DND-41 (cell line): Measurements from ENCODE around the gene ENO3.

Source experiments
- EZH2 ChIP-seq: IDR thresholded peaks from 3 replicates; pipeline ENCODE4 v1.6.1; 2012; ENCODE audit warnings: borderline replicate concordance, low read depth, mild to moderate bottlenecking, moderate library complexity, low read length, inconsistent platforms; ENCODE audit not compliant: severe bottlenecking
- TF ChIP-seq, protein P1 (sequence below): IDR thresholded peaks from 2 replicates; pipeline ENCODE4 v1.5.1; 2012; ENCODE audit warnings: borderline replicate concordance, low read length, moderate library complexity, mild to moderate bottlenecking; ENCODE audit not compliant: poor library complexity, severe bottlenecking; ENCODE audit errors: extremely low read depth

DNA sequence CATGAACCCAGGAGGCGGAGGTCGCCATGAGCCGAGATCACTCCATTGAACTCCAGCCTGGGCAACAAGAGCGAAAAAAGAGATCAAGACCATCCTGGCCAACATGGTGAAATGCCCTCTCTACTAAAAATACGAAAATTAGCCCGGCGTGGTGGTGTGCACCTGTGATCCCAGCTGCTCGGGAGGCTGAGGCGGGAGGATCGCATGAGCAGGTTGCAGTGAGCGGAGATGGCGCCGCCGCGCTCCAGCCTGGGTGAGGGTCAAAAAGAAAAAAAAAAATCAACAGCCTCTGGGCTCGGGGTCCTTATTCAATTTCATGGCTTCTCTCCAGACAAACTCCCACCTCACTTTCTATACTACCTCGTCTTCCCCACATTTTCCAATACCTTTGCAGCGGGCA is 22.0 kb upstream of the ENO3 start:
- TF ChIP-seq EZH2 = no peak
- TF ChIP-seq, protein P1, sequence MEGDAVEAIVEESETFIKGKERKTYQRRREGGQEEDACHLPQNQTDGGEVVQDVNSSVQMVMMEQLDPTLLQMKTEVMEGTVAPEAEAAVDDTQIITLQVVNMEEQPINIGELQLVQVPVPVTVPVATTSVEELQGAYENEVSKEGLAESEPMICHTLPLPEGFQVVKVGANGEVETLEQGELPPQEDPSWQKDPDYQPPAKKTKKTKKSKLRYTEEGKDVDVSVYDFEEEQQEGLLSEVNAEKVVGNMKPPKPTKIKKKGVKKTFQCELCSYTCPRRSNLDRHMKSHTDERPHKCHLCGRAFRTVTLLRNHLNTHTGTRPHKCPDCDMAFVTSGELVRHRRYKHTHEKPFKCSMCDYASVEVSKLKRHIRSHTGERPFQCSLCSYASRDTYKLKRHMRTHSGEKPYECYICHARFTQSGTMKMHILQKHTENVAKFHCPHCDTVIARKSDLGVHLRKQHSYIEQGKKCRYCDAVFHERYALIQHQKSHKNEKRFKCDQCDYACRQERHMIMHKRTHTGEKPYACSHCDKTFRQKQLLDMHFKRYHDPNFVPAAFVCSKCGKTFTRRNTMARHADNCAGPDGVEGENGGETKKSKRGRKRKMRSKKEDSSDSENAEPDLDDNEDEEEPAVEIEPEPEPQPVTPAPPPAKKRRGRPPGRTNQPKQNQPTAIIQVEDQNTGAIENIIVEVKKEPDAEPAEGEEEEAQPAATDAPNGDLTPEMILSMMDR = no peak
